ENCODE results near the gene IGF2BP1. TPM values are rescaled to one million over a fixed set of nuclear protein-coding genes. Genes with fewer than 3 reads are reported as not detected.
"Not testable (repeated sequence)": the region's sequence is repeated elsewhere in the genome, so short reads cannot be mapped to it uniquely, and the experiment has no call there.

Gene IGF2BP1
- polyA plus RNA-seq, 1 of the 3 experiments (the other 2 are of a cell fraction) = 0.05 TPM

- Histone ChIP-seq H3K9me3 (no peaks in the 10 kb centered on the region), H3K4me3 (ENCODE audit: low read depth in 2 of 2, low read length in 1 of 2) (no peak overlapping the region), H4K20me1 (ENCODE audit: insufficient read depth) (no peaks in the 10 kb centered on the region), H3K4me2 (no peak overlapping the region), H3K36me3 (replicated peaks in 1 of 2; ENCODE audit: control insufficient read depth in 1 of 2, insufficient read depth in 2 of 2, low read length in 1 of 2) (no peaks in the 10 kb centered on the region), H3K79me2 (ENCODE audit: insufficient read depth) (no peaks in the 10 kb centered on the region), H3K27me3 (ENCODE audit: insufficient read depth) (peaks cover 79% of the 10 kb centered on the region), H3K9ac (no peak overlapping the region), H3K9me2 (no peaks in the 10 kb centered on the region), H2AFZ (ENCODE audit: low read depth) (no peak overlapping the region), H3K4me1 (ENCODE audit: control insufficient read depth in 1 of 2, insufficient read depth in 2 of 2, low read depth in 1 of 2, low read length in 1 of 2) (peaks cover 0 to 15% of the 10 kb centered on the region in 2 experiments; a peak in 2 of 4 replicates), H3K27ac (ENCODE audit: low read depth in 2 of 2, low read length in 1 of 2) (no peak overlapping the region), H3F3A (replicated peaks; ENCODE audit: insufficient read depth) (peaks cover 17% of the 10 kb centered on the region)
- ChIA-PET CTCF (interaction anchor here (1.0 kb wide), 1 partner anchor 47 kb away, joined by 4 read pairs; no protein-coding TSS in a partner anchor), POLR2A (no interaction called here)
- DNase-seq = no peak
- WGBS (ENCODE audit: low lambda C conversion rate) = 17% methylated on average over 10 of the region's 10 CpGs
- TF ChIP-seq ELF1 (IDR thresholded peaks at IDR 0.05) = no peak
Observed at GRCh38 chr17:49079840-49080663, 82.9 kb downstream of the IGF2BP1 start.

- Histone ChIP-seq H3K9ac (no peak overlapping the region), H4K20me1 (ENCODE audit: insufficient read depth) (no peaks in the 10 kb centered on the region), H3K4me1 (ENCODE audit: control insufficient read depth in 1 of 2, insufficient read depth in 2 of 2, low read depth in 1 of 2, low read length in 1 of 2) (0 out of 4 replicates have a peak, but pooled peaks cover 0 to 4% of the 10 kb centered on the region in 2 experiments), H3K4me2 (no peak overlapping the region), H3K36me3 (replicated peaks in 1 of 2; ENCODE audit: control insufficient read depth in 1 of 2, insufficient read depth in 2 of 2, low read length in 1 of 2) (no peaks in the 10 kb centered on the region), H3K9me3 (no peaks in the 10 kb centered on the region), H3K4me3 (ENCODE audit: low read depth in 2 of 2, low read length in 1 of 2) (no peak overlapping the region), H2AFZ (ENCODE audit: low read depth) (no peak overlapping the region), H3K9me2 (no peaks in the 10 kb centered on the region), H3K27ac (ENCODE audit: low read depth in 2 of 2, low read length in 1 of 2) (no peak overlapping the region), H3F3A (replicated peaks; ENCODE audit: insufficient read depth) (peaks cover 5% of the 10 kb centered on the region), H3K27me3 (ENCODE audit: insufficient read depth) (peaks cover 87% of the 10 kb centered on the region), H3K79me2 (ENCODE audit: insufficient read depth) (no peaks in the 10 kb centered on the region)
- 21% methylated on average over 5 of the region's 5 CpGs for WGBS (ENCODE audit: low lambda C conversion rate)
- CTCF ChIA-PET = interaction anchor here (1.0 kb wide), 1 partner anchor 404 kb away, joined by 3 read pairs; no protein-coding TSS in a partner anchor
- no peak for TF ChIP-seq POLR2AphosphoS5 (IDR thresholded peaks at IDR 0.05; ENCODE audit: low read depth, low read length)
- no peak for TF ChIP-seq TCF12 (IDR thresholded peaks at IDR 0.05)
- no peak for DNase-seq
- POLR2A ChIA-PET = no interaction called here
Observed at GRCh38 chr17:49082231-49082630, 85.0 kb downstream of the IGF2BP1 start.

- H3K27ac ChIP-seq (ENCODE audit: low read depth in 2 of 2, low read length in 1 of 2); H3K9me2 ChIP-seq; H3K36me3 ChIP-seq (replicated peaks in 1 of 2; ENCODE audit: control insufficient read depth in 1 of 2, insufficient read depth in 2 of 2, low read length in 1 of 2); H2AFZ ChIP-seq (ENCODE audit: low read depth); H3K79me2 ChIP-seq (ENCODE audit: insufficient read depth); H4K20me1 ChIP-seq (ENCODE audit: insufficient read depth); H3K4me2 ChIP-seq; H3K9ac ChIP-seq; POLR2A ChIA-PET; H3K4me1 ChIP-seq (ENCODE audit: control insufficient read depth in 1 of 2, insufficient read depth in 2 of 2, low read depth in 1 of 2, low read length in 1 of 2); DNase-seq; H3K9me3 ChIP-seq; H3K4me3 ChIP-seq (ENCODE audit: low read depth in 2 of 2, low read length in 1 of 2); H3F3A ChIP-seq (replicated peaks; ENCODE audit: insufficient read depth): not testable (repeated sequence)
- peaks cover 88% of the 10 kb centered on the region for H3K27me3 ChIP-seq (ENCODE audit: insufficient read depth)
- 4% methylated on average over 2 of the region's 2 CpGs for WGBS (ENCODE audit: low lambda C conversion rate)
- CTCF ChIA-PET = interaction anchor here (1.5 kb wide), 1 partner anchor 8 kb away, joined by 4 read pairs; no protein-coding TSS in a partner anchor
Observed at GRCh38 chr17:49085046-49085445, 87.9 kb downstream of the IGF2BP1 start.

- Histone ChIP-seq H3K9ac (no peak overlapping the region), H4K20me1 (ENCODE audit: insufficient read depth) (no peaks in the 10 kb centered on the region), H3K36me3 (replicated peaks in 1 of 2; ENCODE audit: control insufficient read depth in 1 of 2, insufficient read depth in 2 of 2, low read length in 1 of 2) (no peaks in the 10 kb centered on the region), H3K9me2 (no peaks in the 10 kb centered on the region), H3K79me2 (ENCODE audit: insufficient read depth) (no peaks in the 10 kb centered on the region), H3K4me1 (ENCODE audit: control insufficient read depth in 1 of 2, insufficient read depth in 2 of 2, low read depth in 1 of 2, low read length in 1 of 2) (no peaks in the 10 kb centered on the region), H3K4me3 (ENCODE audit: low read depth in 2 of 2, low read length in 1 of 2) (no peak overlapping the region), H2AFZ (ENCODE audit: low read depth) (no peak overlapping the region), H3K4me2 (no peak overlapping the region), H3F3A (replicated peaks; ENCODE audit: insufficient read depth) (no peaks in the 10 kb centered on the region), H3K9me3 (no peaks in the 10 kb centered on the region), H3K27ac (ENCODE audit: low read depth in 2 of 2, low read length in 1 of 2) (no peak overlapping the region), H3K27me3 (ENCODE audit: insufficient read depth) (peaks cover 83% of the 10 kb centered on the region)
- TF ChIP-seq, protein P1, sequence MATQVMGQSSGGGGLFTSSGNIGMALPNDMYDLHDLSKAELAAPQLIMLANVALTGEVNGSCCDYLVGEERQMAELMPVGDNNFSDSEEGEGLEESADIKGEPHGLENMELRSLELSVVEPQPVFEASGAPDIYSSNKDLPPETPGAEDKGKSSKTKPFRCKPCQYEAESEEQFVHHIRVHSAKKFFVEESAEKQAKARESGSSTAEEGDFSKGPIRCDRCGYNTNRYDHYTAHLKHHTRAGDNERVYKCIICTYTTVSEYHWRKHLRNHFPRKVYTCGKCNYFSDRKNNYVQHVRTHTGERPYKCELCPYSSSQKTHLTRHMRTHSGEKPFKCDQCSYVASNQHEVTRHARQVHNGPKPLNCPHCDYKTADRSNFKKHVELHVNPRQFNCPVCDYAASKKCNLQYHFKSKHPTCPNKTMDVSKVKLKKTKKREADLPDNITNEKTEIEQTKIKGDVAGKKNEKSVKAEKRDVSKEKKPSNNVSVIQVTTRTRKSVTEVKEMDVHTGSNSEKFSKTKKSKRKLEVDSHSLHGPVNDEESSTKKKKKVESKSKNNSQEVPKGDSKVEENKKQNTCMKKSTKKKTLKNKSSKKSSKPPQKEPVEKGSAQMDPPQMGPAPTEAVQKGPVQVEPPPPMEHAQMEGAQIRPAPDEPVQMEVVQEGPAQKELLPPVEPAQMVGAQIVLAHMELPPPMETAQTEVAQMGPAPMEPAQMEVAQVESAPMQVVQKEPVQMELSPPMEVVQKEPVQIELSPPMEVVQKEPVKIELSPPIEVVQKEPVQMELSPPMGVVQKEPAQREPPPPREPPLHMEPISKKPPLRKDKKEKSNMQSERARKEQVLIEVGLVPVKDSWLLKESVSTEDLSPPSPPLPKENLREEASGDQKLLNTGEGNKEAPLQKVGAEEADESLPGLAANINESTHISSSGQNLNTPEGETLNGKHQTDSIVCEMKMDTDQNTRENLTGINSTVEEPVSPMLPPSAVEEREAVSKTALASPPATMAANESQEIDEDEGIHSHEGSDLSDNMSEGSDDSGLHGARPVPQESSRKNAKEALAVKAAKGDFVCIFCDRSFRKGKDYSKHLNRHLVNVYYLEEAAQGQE (IDR thresholded peaks at IDR 0.05; ENCODE audit: low read depth, low read length) = no peak
- no peak for TF ChIP-seq JUND (IDR thresholded peaks at IDR 0.05)
- no peak for TF ChIP-seq MAX (IDR thresholded peaks at IDR 0.05; ENCODE audit: low read depth)
- TF ChIP-seq, protein P2, sequence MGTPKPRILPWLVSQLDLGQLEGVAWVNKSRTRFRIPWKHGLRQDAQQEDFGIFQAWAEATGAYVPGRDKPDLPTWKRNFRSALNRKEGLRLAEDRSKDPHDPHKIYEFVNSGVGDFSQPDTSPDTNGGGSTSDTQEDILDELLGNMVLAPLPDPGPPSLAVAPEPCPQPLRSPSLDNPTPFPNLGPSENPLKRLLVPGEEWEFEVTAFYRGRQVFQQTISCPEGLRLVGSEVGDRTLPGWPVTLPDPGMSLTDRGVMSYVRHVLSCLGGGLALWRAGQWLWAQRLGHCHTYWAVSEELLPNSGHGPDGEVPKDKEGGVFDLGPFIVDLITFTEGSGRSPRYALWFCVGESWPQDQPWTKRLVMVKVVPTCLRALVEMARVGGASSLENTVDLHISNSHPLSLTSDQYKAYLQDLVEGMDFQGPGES (IDR thresholded peaks at IDR 0.05; ENCODE audit: low read depth, low read length) = no peak
- no peak for TF ChIP-seq CHD2 (IDR thresholded peaks at IDR 0.05; ENCODE audit: low read length, partially characterized antibody)
- no peak for DNase-seq
- CTCF ChIA-PET = no interaction called here
- POLR2A ChIA-PET = no interaction called here
- WGBS (ENCODE audit: low lambda C conversion rate) = 9% methylated on average over 5 of the region's 5 CpGs
Observed at GRCh38 chr17:49085565-49086315, 88.6 kb downstream of the IGF2BP1 start.

All from SK-N-SH (cell line).